GM12801 (cell line): ENCODE results near the gene CARD11.

ENCODE experiments used
- CTCF ChIP-seq: IDR thresholded peaks from one replicate; pipeline ENCODE4 v1.5.1; 2011; ENCODE audit warnings: control low read depth; ENCODE audit not compliant: insufficient read length; ENCODE audit errors: extremely low read depth

Gene CARD11

DNA sequence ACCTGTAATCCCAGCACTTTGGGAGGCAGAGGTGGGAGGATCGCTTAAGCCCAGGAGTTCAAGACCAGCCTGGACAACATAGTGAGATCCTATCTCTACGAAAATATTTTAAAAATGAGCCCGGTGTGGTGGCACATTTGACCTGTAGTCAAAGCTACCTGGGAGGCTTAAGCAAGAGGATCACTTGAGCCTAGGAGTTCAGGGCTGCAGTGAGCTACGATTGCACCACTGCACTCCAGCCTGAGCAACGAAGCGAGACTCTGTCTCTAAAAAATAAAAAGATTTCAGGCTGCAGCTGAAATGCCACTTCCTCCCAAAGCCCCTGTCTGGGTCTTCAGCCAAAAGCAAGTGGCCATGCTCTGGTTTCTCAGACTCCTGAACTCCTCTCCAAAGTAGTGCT, 38.7 kb upstream of the CARD11 start:
- no peak for TF ChIP-seq CTCF

DNA sequence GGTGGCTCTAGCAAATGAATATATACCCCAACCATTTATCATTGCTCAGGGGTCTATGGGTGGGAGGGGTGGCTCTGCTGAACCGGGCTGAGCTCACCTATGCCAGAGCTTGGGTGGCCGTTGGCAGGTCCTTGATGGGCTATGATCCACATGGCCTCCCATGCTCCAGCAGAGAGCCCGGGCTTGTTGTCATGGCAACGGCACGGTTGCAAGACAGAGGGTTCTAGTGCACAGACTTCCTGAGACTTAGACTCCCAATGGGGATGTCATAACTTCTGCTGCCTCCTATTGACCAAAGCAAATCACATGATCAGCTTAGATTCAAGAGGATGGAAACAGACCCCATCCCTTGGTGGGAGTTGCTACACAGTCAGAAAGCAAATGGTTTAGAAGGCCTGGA, 36.4 kb upstream of the CARD11 start:
- no peak for TF ChIP-seq CTCF

GRCh38 chr7:3078514-3078913, 34.8 kb upstream of the CARD11 start:
- no peak for TF ChIP-seq CTCF

DNA sequence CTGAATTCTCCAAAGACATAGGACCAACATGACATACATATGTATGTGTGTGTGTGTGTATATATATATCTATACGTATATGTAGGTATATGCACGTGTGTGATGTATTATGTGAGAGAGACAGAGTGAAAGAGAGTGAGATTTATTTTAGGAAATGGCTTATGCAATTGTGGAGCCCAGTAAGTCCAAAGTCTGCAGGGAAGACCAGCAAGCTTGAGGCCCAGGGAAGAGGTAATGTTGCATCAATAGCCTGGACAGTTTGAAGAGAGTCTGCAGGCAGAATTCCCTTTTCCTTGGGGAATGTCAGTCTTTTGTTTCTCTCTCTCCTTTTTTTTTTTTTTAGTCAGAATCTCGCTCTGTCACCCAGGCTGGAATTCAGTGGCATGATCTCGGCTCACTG, 33.0 kb upstream of the CARD11 start:
- TF ChIP-seq CTCF, result no peak

- no peak for TF ChIP-seq CTCF
These were observed 32.5 kb upstream of the CARD11 start for GRCh38 chr7:3076163-3076562.

GRCh38 chr7:3075441-3075840, 31.8 kb upstream of the CARD11 start:
- TF ChIP-seq CTCF, result no peak

- no peak for TF ChIP-seq CTCF
These were observed 30.8 kb upstream of the CARD11 start for GRCh38 chr7:3074459-3074821.
